ENCODE data around the gene ABCB9.
"Not testable (repeated sequence)": the region's sequence is repeated elsewhere in the genome, so short reads cannot be mapped to it uniquely, and the experiment has no call there.

ABCB9 gene

DNA sequence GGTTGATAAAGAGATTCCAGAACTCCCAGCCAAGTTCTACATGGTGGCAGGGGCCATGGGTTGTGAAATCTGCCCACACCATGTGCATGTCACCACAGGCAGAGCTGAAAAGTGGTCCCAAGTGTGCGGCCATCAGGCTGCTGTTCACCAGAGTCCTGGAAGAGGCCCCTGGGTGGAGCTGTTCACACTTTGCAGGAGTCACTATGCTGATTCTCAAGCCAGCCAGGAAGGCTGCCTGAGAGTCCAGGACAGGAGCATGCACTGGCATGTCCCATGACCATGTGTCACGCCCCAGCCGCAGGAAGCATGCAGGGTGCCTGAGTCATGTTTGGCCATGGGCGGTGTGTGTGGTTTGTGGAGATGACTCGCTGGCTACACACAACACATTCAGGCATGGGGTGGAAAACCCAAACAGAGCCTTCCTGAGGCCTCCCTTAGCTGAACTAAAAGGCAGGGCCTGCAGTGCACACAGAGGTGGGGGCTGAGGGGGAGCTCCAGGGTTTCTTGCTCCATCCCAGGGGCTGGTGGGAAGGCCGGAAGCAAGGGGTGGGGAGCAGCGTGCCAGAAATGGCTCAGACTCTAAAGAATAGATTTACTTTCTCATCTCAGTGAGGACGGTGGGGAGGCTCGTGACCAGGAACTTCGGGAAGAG lies 19.4 kb downstream of the ABCB9 start:
- Mint-ChIP-seq H3K4me1 (peaks cover 63% of the 10 kb centered on the region), H3K4me3 (peak overlapping the region; percentile 28), H3K36me3 (no peaks in the 10 kb centered on the region), H3K27me3 (no peaks in the 10 kb centered on the region), H3K27ac (peak overlapping the region; percentile 74), H3K9me3 (no peaks in the 10 kb centered on the region)
- peak; percentile 81 for ATAC-seq

DNA sequence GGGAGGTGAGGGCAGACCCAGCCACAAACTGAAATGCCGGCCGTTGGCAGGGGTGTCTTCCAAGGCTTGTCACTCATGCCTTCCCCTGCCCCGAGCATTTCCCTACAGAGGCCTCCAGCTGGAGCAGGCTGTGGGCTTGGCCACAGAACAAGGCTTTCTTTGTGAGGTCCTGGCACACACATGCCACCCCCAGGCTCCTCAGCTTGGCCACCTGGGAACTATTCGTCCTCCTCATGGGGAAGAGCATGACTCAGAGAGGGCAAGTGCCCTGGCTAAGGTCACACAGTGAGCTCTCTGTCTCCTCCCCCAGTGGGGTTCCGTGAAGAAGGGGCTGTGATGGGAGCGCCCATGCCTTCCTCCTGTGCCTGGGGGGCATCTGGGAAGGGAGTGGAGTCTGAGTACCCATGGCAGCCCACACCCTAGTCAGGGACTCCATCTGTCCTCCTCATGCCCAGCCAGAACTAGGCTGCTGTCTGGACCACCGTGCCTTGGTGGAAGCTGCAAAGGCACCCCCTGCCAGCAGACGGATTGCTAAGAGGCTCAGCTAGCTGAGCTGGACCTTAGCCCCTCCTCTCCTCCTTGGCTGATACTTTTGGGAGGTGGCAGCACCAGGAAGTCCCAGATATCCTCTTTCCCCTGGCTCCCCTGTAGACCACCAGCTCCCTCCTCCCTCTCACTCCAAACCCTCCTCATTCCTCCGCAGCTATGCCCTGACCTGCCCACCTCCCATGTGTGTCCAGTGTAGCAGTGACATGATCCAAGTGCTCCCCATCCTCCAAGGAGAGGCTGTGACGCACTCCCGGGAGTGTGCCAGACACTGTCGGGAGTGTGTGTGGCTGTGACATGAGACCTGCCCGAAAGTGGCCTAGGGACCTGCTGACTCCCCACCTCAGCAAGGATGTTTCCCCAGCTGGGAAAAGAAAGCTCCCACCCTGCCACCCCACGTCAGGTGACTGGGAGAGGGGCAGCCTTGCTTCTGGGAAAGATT lies 21.4 kb downstream of the ABCB9 start:
- H3K36me3 Mint-ChIP-seq, result no peaks in the 10 kb centered on the region
- peaks cover 56% of the 10 kb centered on the region for H3K4me1 Mint-ChIP-seq
- no peaks in the 10 kb centered on the region for H3K27me3 Mint-ChIP-seq
- no peaks in the 10 kb centered on the region for H3K9me3 Mint-ChIP-seq
- ATAC-seq, result no peak
- no peak overlapping the region for H3K4me3 Mint-ChIP-seq
- peak overlapping the region; percentile 6 for H3K27ac Mint-ChIP-seq

DNA sequence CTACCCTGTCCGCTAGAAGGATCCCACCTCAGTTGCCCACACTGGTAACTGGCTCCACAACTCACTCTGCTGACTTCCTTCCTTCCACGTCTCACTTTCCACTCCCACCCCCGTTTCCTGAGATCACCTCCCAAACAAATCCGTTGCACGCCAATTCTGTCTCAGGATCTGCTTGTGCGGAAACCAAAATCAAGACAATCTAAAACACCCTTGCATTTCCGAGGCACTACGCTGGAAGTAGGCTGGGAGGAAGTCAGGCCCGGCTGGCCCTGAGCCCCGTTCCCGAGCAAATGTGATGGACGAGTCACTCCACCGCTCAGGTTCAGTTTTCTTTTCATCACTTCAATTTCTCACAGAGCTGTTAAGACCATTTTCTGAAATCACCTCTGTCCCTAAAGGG lies 23.1 kb downstream of the ABCB9 start:
- H3K9me3 Mint-ChIP-seq, result no peaks in the 10 kb centered on the region

DNA sequence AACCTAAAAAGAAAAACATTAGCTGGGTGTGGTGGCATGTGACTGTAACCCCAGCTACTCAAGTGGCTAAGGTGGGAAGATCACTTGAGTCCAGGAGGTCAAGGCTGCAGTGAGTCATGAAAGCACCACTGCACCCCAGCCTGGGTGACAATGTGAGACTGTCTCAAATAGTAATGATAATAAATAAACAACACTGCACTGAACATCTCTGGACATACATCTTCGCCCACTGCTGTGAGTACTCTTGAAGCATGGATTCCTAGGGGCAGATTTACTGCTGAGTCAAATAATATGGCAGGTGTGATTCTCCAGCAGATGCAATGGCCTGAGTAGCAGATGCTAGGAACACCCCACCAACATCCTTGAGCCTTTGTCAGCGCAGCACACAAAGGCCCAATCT lies 23.6 kb downstream of the ABCB9 start:
- ATAC-seq, result no peak
- Mint-ChIP-seq H3K4me3 (no peak overlapping the region), H3K4me1 (peaks cover 41% of the 10 kb centered on the region), H3K27ac (no peak overlapping the region), H3K9me3 (no peaks in the 10 kb centered on the region), H3K36me3 (no peaks in the 10 kb centered on the region), H3K27me3 (no peaks in the 10 kb centered on the region)

More for the DNA sequence above, 23.1 kb downstream of the ABCB9 start:
- H3K27me3 Mint-ChIP-seq, result no peaks in the 10 kb centered on the region
- no peak for ATAC-seq
- no peak overlapping the region for H3K4me3 Mint-ChIP-seq
- H3K4me1 Mint-ChIP-seq, result peaks cover 46% of the 10 kb centered on the region
- peak overlapping the region; percentile 33 for H3K27ac Mint-ChIP-seq
- no peaks in the 10 kb centered on the region for H3K36me3 Mint-ChIP-seq

DNA sequence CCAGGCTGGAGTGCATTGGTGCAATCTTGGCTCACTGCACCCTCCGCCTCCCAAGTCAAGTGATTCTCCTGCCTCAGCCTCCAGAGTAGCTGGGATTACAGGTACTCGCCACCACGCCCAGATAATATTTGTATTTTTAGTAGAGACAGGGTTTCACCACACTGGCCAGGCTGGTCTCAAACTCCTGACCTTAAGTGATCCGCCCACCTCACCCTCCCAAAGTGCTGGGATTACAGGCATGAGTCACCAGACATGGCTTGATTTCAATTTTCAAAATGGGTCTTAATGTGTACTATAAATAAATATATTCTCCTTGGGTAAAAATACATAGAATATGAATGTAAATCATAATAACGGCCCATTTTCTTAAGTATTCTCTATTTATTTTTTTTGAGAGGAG lies 24.9 kb downstream of the ABCB9 start:
- H3K4me3 Mint-ChIP-seq, H3K27ac Mint-ChIP-seq, H3K36me3 Mint-ChIP-seq, H3K27me3 Mint-ChIP-seq, ATAC-seq, H3K9me3 Mint-ChIP-seq: not testable (repeated sequence)
- peaks cover 28% of the 10 kb centered on the region for H3K4me1 Mint-ChIP-seq

GRCh38 chr12:122939125-122939524 lies 27.1 kb downstream of the ABCB9 start:
- no peaks in the 10 kb centered on the region for H3K9me3 Mint-ChIP-seq
- ATAC-seq, result no peak
- H3K27ac Mint-ChIP-seq, result no peak overlapping the region
- H3K27me3 Mint-ChIP-seq, result no peaks in the 10 kb centered on the region
- H3K4me3 Mint-ChIP-seq, result no peak overlapping the region
- peaks cover 20% of the 10 kb centered on the region for H3K4me1 Mint-ChIP-seq
- H3K36me3 Mint-ChIP-seq, result no peaks in the 10 kb centered on the region

GRCh38 chr12:122937622-122938091 lies 28.6 kb downstream of the ABCB9 start:
- H3K4me3 Mint-ChIP-seq, result no peak overlapping the region
- H3K9me3 Mint-ChIP-seq, result no peaks in the 10 kb centered on the region
- no peak for ATAC-seq
- H3K36me3 Mint-ChIP-seq, result no peaks in the 10 kb centered on the region
- H3K27ac Mint-ChIP-seq, result no peak overlapping the region
- H3K27me3 Mint-ChIP-seq, result no peaks in the 10 kb centered on the region
- H3K4me1 Mint-ChIP-seq, result peaks cover 7% of the 10 kb centered on the region

DNA sequence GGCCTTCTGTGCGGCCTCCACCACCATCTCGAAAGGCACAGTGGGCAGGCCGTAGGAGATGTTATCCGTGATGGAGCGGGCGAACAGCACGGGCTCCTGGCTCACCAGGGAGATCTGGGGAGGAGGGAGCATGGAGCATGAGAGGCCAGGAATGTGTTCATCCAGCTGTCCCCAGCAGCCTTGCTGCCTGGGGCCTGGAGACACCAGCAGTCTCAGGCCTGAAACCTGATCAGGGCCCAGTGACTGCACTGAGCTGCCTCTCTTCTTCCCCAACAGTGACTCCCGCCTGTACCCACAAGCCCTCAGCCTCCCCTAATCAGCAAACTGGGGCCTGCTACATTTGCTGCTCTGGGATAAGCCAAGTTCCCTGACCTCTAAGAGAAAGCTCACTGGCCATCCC lies 30.9 kb downstream of the ABCB9 start:
- Mint-ChIP-seq H3K4me3 (no peak overlapping the region), H3K27me3 (no peaks in the 10 kb centered on the region), H3K4me1 (peaks cover 14% of the 10 kb centered on the region), H3K9me3 (no peaks in the 10 kb centered on the region), H3K36me3 (no peaks in the 10 kb centered on the region), H3K27ac (peak overlapping the region; percentile 17)
- ATAC-seq, result no peak

GRCh38 chr12:122934722-122935121 lies 31.5 kb downstream of the ABCB9 start:
- no peaks in the 10 kb centered on the region for H3K27me3 Mint-ChIP-seq
- H3K9me3 Mint-ChIP-seq, result no peaks in the 10 kb centered on the region
- H3K36me3 Mint-ChIP-seq, result no peaks in the 10 kb centered on the region
- no peak overlapping the region for H3K4me3 Mint-ChIP-seq
- peak; percentile 55 for ATAC-seq
- peak overlapping the region; percentile 5 for H3K27ac Mint-ChIP-seq
- peaks cover 14% of the 10 kb centered on the region for H3K4me1 Mint-ChIP-seq

GRCh38 chr12:122932207-122932606 lies 34.1 kb downstream of the ABCB9 start:
- no peak for ATAC-seq
- no peaks in the 10 kb centered on the region for H3K9me3 Mint-ChIP-seq
- H3K27me3 Mint-ChIP-seq, result no peaks in the 10 kb centered on the region
- no peak overlapping the region for H3K4me3 Mint-ChIP-seq
- no peak overlapping the region for H3K27ac Mint-ChIP-seq
- peaks cover 21% of the 10 kb centered on the region for H3K4me1 Mint-ChIP-seq
- H3K36me3 Mint-ChIP-seq, result no peaks in the 10 kb centered on the region

DNA sequence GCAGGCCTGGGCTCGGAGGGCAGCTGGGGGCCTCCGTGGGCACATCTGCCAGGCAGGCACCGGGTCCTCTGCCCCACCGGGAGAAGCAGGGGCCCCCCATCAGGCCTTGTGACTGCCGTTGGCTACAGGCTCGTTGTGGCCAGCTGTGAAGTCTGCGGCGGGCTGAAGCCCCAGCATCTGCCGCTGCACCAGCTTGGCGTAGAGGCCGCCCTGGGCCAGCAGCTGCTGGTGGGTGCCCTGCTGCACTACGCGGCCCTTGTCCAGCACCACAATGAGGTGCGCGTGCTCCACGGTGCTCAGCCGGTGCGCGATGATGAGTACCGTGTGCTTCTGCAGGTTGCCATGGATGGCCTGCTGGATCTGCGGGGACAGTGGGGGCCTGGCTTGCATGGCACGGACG lies 36.5 kb downstream of the ABCB9 start:
- H3K4me1 Mint-ChIP-seq, result peaks cover 36% of the 10 kb centered on the region
- no peak for ATAC-seq
- H3K36me3 Mint-ChIP-seq, result no peaks in the 10 kb centered on the region
- no peak overlapping the region for H3K27ac Mint-ChIP-seq
- H3K9me3 Mint-ChIP-seq, result no peaks in the 10 kb centered on the region
- H3K27me3 Mint-ChIP-seq, result no peaks in the 10 kb centered on the region
- no peak overlapping the region for H3K4me3 Mint-ChIP-seq

- Mint-ChIP-seq H3K9me3 (no peaks in the 10 kb centered on the region), H3K4me1 (peaks cover 31% of the 10 kb centered on the region), H3K27me3 (no peaks in the 10 kb centered on the region), H3K36me3 (no peaks in the 10 kb centered on the region), H3K27ac (no peak overlapping the region), H3K4me3 (no peak overlapping the region)
- no peak for ATAC-seq
Observed at GRCh38 chr12:122929148-122929538, 37.1 kb downstream of the ABCB9 start.

DNA sequence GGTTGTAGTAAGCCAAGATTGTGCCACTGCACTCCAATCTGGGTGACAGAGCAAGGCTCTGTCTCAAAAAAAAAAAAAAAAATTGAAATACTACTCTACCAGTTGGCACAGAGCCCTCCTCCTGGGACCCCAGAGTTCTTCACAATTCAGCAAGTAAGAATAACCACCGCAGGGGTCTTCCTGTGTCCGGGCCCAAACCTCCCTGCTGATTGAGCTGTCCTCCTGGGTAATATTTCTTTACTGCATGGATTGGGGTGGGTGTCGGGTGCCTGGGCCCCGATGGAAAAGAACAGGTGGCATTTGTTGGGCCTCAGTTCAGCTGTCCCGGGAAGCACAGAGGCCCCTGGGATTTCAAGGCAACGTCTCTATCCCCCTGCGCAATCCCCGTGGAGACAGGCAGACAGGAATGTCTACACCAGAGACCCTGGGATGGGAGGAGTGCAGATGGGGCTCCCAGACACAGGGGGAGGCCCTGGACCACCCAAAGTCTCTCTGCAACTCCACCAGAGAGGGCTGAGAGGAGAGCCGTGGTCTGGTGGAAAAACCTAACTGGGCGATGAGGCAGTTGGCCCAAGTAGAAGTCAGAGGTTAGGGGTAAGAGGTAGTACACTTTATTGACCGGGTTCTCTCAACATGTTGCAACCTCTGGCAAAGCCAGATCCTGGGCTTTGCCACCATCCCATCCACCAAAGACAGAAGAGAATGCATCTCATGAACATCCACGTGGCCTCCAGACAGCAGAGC lies 37.7 kb downstream of the ABCB9 start:
- H3K27ac Mint-ChIP-seq, result no peak overlapping the region
- no peaks in the 10 kb centered on the region for H3K27me3 Mint-ChIP-seq
- no peaks in the 10 kb centered on the region for H3K36me3 Mint-ChIP-seq
- H3K4me1 Mint-ChIP-seq, result peaks cover 31% of the 10 kb centered on the region
- H3K9me3 Mint-ChIP-seq, result no peaks in the 10 kb centered on the region
- H3K4me3 Mint-ChIP-seq, result no peak overlapping the region
- no peak for ATAC-seq

DNA sequence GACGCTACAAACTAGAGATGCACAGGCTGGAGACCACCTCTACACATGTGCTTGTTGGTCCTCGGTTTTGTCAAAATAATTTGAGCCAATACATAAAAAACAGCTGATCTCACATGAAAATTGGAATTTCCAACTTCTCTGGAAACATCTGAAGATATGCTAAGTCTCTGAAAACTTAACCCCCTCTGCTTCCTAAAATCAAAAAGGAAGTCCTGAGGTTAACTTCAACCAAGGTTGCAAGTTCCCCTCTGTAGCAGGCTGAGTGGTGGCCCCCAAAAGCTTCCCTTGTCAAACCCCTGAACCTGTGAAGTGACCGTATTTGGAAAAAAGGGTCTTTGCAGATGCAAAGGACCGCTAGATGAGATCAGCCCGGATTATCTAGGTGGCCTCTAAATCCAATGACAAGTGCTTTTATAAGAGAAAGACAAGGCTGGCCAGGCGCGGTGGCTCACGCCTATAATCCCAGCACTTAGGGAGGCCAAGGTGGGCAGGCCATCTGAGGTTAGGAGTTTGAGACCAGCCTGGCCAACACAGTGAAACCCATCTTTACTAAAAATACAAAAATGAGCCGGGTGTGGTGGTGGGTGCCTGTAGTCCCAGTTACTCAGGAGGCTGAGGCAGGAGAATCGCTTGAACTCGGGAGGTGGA lies 38.4 kb downstream of the ABCB9 start:
- Mint-ChIP-seq H3K9me3 (no peaks in the 10 kb centered on the region), H3K4me3 (no peak overlapping the region), H3K4me1 (peaks cover 31% of the 10 kb centered on the region), H3K36me3 (no peaks in the 10 kb centered on the region), H3K27ac (peak overlapping the region; percentile 31), H3K27me3 (no peaks in the 10 kb centered on the region)
- ATAC-seq, result no peak

GRCh38 chr12:122921917-122922316 lies 44.3 kb downstream of the ABCB9 start:
- H3K36me3 Mint-ChIP-seq, result no peaks in the 10 kb centered on the region
- no peak overlapping the region for H3K4me3 Mint-ChIP-seq
- H3K27me3 Mint-ChIP-seq, result no peaks in the 10 kb centered on the region
- no peaks in the 10 kb centered on the region for H3K9me3 Mint-ChIP-seq
- ATAC-seq, result no peak
- no peak overlapping the region for H3K27ac Mint-ChIP-seq
- H3K4me1 Mint-ChIP-seq, result peaks cover 18% of the 10 kb centered on the region

All from stimulated activated memory B cell treated with anti-CD40 and anti-IgM and Interleukin-4, amounts not matched to agents 10 μg/mL and 1 μg/mL and 100 μg/mL, for 72 hours (primary cell).